OCI-LY7 (cell line): ENCODE results near the gene HIVEP2. TPM values are rescaled to one million over a fixed set of nuclear protein-coding genes. Genes with fewer than 3 reads are reported as not detected.

ENCODE experiments used
- BruUV-seq: library from RNA; stranded (reverse); fragments of 400-500 nt; replicated peaks from 2 replicates; lab custom pipeline; 2021; lab: Mats Ljungman, UMichigan
- CTCF ChIA-PET: fragments of 300-600 bp; sonication (Branson Sonifier 250); formaldehyde crosslinking; loops from one replicate; lab custom pipeline; 2022; ENCODE audit warnings: antibody characterized with exemption; ENCODE audit not compliant: unreplicated experiment; lab: Charles Lee
- POLR2A ChIA-PET: fragments of 300-600 bp; sonication (Branson Sonifier 250); formaldehyde crosslinking; loops from one replicate; lab custom pipeline; 2022; ENCODE audit warnings: antibody characterized with exemption; lab: Charles Lee
- DNase-seq: peaks from one replicate; pipeline ENCODE4 v3.0.0-alpha.2; 2015; ENCODE audit warnings: low spot score
- H2AFZ ChIP-seq: fragments of 200-600 bp; sonication (generic), shearing (Covaris generic); 2 replicates; pipeline ENCODE4 v1.6.1; 2014; ENCODE audit warnings: mild to moderate bottlenecking, antibody characterized with exemption, low read length, moderate library complexity
- H3K27ac ChIP-seq: fragments of 200-600 bp; sonication (generic); 2 replicates; pipeline ENCODE4 v1.5.1; 2014; ENCODE audit warnings: mixed run types, low read depth, mild to moderate bottlenecking, moderate library complexity, low read length, inconsistent platforms; ENCODE audit not compliant: poor library complexity, severe bottlenecking
- H3K36me3 ChIP-seq: fragments of 200-600 bp; sonication (generic); 2 replicates; pipeline ENCODE4 v1.6.1; 2014; ENCODE audit warnings: mild to moderate bottlenecking, antibody characterized with exemption, low read length, moderate library complexity, mixed read lengths; ENCODE audit not compliant: insufficient read depth
- H3K4me1 ChIP-seq: fragments of 200-600 bp; sonication (generic); 2 replicates; pipeline ENCODE4 v1.5.1; 2014; ENCODE audit warnings: mild to moderate bottlenecking, low read length; ENCODE audit not compliant: insufficient read depth, poor library complexity, severe bottlenecking
- H3K4me2 ChIP-seq: fragments of 200-600 bp; sonication (generic); 2 replicates; pipeline ENCODE4 v1.6.1; 2014; ENCODE audit warnings: mild to moderate bottlenecking, low read length
- H3K4me3 ChIP-seq: fragments of 200-600 bp; sonication (generic); 2 replicates; pipeline ENCODE4 v1.5.1; 2014; ENCODE audit warnings: mild to moderate bottlenecking, low read depth, low read length; ENCODE audit not compliant: poor library complexity, severe bottlenecking
- H3K79me2 ChIP-seq: fragments of 200-600 bp; sonication (generic); 2 replicates; pipeline ENCODE4 v1.6.1; 2016; ENCODE audit warnings: low read depth, mild to moderate bottlenecking, low read length, moderate library complexity, mixed read lengths; ENCODE audit not compliant: insufficient read depth
- H3K9me2 ChIP-seq: fragments of 200-600 bp; sonication (generic); 2 replicates; pipeline ENCODE4 v1.6.1; 2016; ENCODE audit warnings: mild to moderate bottlenecking, low read length, mixed read lengths; ENCODE audit not compliant: insufficient read depth
- H3K9me3 ChIP-seq: fragments of 200-600 bp; sonication (generic); 2 replicates; pipeline ENCODE4 v1.6.1; 2014; ENCODE audit warnings: mild to moderate bottlenecking, mixed run types, low read length, mixed read lengths
- H4K20me1 ChIP-seq: fragments of 200-600 bp; sonication (generic); 2 replicates; pipeline ENCODE4 v1.6.1; 2014; ENCODE audit warnings: mild to moderate bottlenecking, antibody characterized with exemption, low read length, moderate library complexity, mixed read lengths; ENCODE audit not compliant: insufficient read depth
- CTCF ChIP-seq: fragments of 200-600 bp; sonication (generic); conservative IDR thresholded peaks from 2 replicates; pipeline ENCODE4 v1.5.1; 2014; ENCODE audit warnings: mild to moderate bottlenecking, antibody characterized with exemption, low read length, moderate library complexity, mixed read lengths
- EZH2phosphoT487 ChIP-seq: fragments of 200-600 bp; sonication (generic); IDR thresholded peaks from 2 replicates; pipeline ENCODE4 v1.6.1; 2018; ENCODE audit warnings: low read depth, borderline replicate concordance, mild to moderate bottlenecking, mixed run types, antibody characterized with exemption, low read length, moderate library complexity, mixed read lengths
- intact Hi-C: fragments of 100-400 bp; cut with micrococcal nuclease; formaldehyde crosslinking; loops from one replicate; pipeline ENCODE4 v1.10.0; 2022; ENCODE audit not compliant: unreplicated experiment
- total RNA-seq, 2 experiments: library from RNA; depleted of rRNA in 1 of 2; stranded (reverse); fragments of >200 nt in 1 of 2; shearing (Covaris generic) in 1 of 2; gene quantifications; 2 replicates each; pipeline ENCODE4 v1.2.3, GENCODE V29; 2014 to 2022

Gene HIVEP2
- total RNA-seq, 2 experiments from 2014 or later = 18.8 to 24.6 TPM

- peaks cover 24% of the 10 kb centered on the region; the same call in 1 of the 2 replicates for H3K79me2 ChIP-seq
- CTCF ChIA-PET = no interaction called here
- intact Hi-C loops = no loop called here
Observed at GRCh38 chr6:142816031-142816430, 128.9 kb downstream of the HIVEP2 start.

GRCh38 chr6:142811923-142812322 lies 133.1 kb downstream of the HIVEP2 start:
- no peak overlapping the region for H3K27ac ChIP-seq
- peaks cover 46% of the 10 kb centered on the region for H3K36me3 ChIP-seq
- ChIA-PET CTCF (no interaction called here), POLR2A (interaction anchor here (0.6 to 1.8 kb wide), 4 partner anchors 16 to 1384 kb away, joined by 3 to 4 read pairs (median 4); no protein-coding TSS in a partner anchor)
- H4K20me1 ChIP-seq = no peaks in the 10 kb centered on the region
- peak; percentile 11 for DNase-seq
- 0 out of 2 replicates have a peak, but pooled peaks cover 5% of the 10 kb centered on the region for H3K79me2 ChIP-seq
- H2AFZ ChIP-seq = no peak overlapping the region
- no TSS peak for BruUV-seq
- peaks cover 8% of the 10 kb centered on the region for H3K4me1 ChIP-seq
- H3K4me2 ChIP-seq = no peak overlapping the region
- TF ChIP-seq CTCF (no peak), EZH2phosphoT487 (no peak)
- no peak overlapping the region for H3K4me3 ChIP-seq
- intact Hi-C loops = no loop called here
- H3K9me2 ChIP-seq = no peaks in the 10 kb centered on the region
- H3K9me3 ChIP-seq = no peaks in the 10 kb centered on the region

More at GRCh38 chr6:142816031-142816430, 128.9 kb downstream of the HIVEP2 start:
- Histone ChIP-seq H3K4me2 (no peak overlapping the region), H3K4me1 (peaks cover 35% of the 10 kb centered on the region), H3K27ac (no peak overlapping the region), H3K9me2 (no peaks in the 10 kb centered on the region), H3K4me3 (no peak overlapping the region), H3K36me3 (peaks cover 18% of the 10 kb centered on the region), H2AFZ (no peak overlapping the region), H4K20me1 (no peaks in the 10 kb centered on the region), H3K9me3 (no peaks in the 10 kb centered on the region)
- BruUV-seq = no TSS peak
- POLR2A ChIA-PET = interaction anchor here (0.6 to 6.5 kb wide), 5 partner anchors 12 to 138 kb away, joined by 3 to 50 read pairs (median 4); no protein-coding TSS in a partner anchor
- TF ChIP-seq EZH2phosphoT487 (no peak), CTCF (no peak)
- DNase-seq = no peak

- no peak for TF ChIP-seq EZH2phosphoT487
- TF ChIP-seq CTCF = no peak
- DNase-seq = no peak
- no peak overlapping the region for H3K27ac ChIP-seq
- peaks cover 8% of the 10 kb centered on the region for H3K4me1 ChIP-seq
- 0 out of 2 replicates have a peak, but pooled peaks cover 3% of the 10 kb centered on the region for H3K9me2 ChIP-seq
- H3K4me3 ChIP-seq = no peak overlapping the region
- no peaks in the 10 kb centered on the region for H3K9me3 ChIP-seq
- POLR2A ChIA-PET = interaction anchor here (0.6 to 1.8 kb wide), 3 partner anchors 8 to 1383 kb away, joined by 3 to 4 read pairs (median 4); no protein-coding TSS in a partner anchor
- no peak overlapping the region for H3K4me2 ChIP-seq
- CTCF ChIA-PET = no interaction called here
- intact Hi-C loops = no loop called here
- H3K79me2 ChIP-seq = 0 out of 2 replicates have a peak, but pooled peaks cover 5% of the 10 kb centered on the region
- no peak overlapping the region for H2AFZ ChIP-seq
- H3K36me3 ChIP-seq = peaks cover 46% of the 10 kb centered on the region
- H4K20me1 ChIP-seq = no peaks in the 10 kb centered on the region
- no TSS peak for BruUV-seq
Observed at GRCh38 chr6:142810952-142811514, 133.9 kb downstream of the HIVEP2 start.
